HG03175 (cell line): ENCODE data around the gene GALNT16.

Experiments
- ATAC-seq: cut with Tn5 transposase; IDR thresholded peaks from one replicate; pipeline ENCODE4 v1.9.1; 2021; ENCODE audit warnings: mild to moderate bottlenecking, moderate library complexity; ENCODE audit not compliant: unreplicated experiment

GALNT16 gene

GRCh38 chr14:69398818-69399210 is 138.9 kb downstream of the GALNT16 start:
- ATAC-seq, result peak; percentile 19

GRCh38 chr14:69399750-69400149 is 139.8 kb downstream of the GALNT16 start:
- no peak for ATAC-seq

- no peak for ATAC-seq
These were observed 140.2 kb downstream of the GALNT16 start for GRCh38 chr14:69400154-69400553.

- no peak for ATAC-seq
These were observed 141.9 kb downstream of the GALNT16 start for GRCh38 chr14:69401841-69402240.

GRCh38 chr14:69404478-69404877 is 144.5 kb downstream of the GALNT16 start:
- no peak for ATAC-seq

GRCh38 chr14:69404883-69405282 is 144.9 kb downstream of the GALNT16 start:
- no peak for ATAC-seq

- no peak for ATAC-seq
These were observed 145.8 kb downstream of the GALNT16 start for GRCh38 chr14:69405762-69406161.
